Measurements from ENCODE around the gene KLRF1. TPM values are rescaled to one million over a fixed set of nuclear protein-coding genes. Genes with fewer than 3 reads are reported as not detected.
"Not testable (repeated sequence)": the region's sequence is repeated elsewhere in the genome, so short reads cannot be mapped to it uniquely, and the experiment has no call there.

The KLRF1 gene
- total and polyA plus RNA-seq, 7 donors, result 0.35 to 2.2 (median 1.6) TPM; not detected in 3

GRCh38 chr12:9872742-9873141 is 45.5 kb downstream of the KLRF1 start:
- Histone ChIP-seq H3K4me1 (no peaks in the 10 kb centered on the region), H3K27me3 (no peaks in the 10 kb centered on the region), H3K36me3 (no peaks in the 10 kb centered on the region), H3K4me3 (no peak overlapping the region), H3K27ac (no peak overlapping the region), H3K9me3 (no peaks in the 10 kb centered on the region)
- WGBS, 2 donors, result 81% methylated on average over 11 of the region's 11 CpGs
- TF ChIP-seq POLR2A (IDR thresholded peaks at IDR 0.05) (no peak), EP300 (IDR thresholded peaks at IDR 0.05) (no peak), POLR2AphosphoS5 (IDR thresholded peaks at IDR 0.05) (no peak), CTCF (IDR thresholded peaks at IDR 0.05) (no peak)
- intact Hi-C loops (cut with DNase I), result no loop called here
- DNase-seq, result no peak

DNA sequence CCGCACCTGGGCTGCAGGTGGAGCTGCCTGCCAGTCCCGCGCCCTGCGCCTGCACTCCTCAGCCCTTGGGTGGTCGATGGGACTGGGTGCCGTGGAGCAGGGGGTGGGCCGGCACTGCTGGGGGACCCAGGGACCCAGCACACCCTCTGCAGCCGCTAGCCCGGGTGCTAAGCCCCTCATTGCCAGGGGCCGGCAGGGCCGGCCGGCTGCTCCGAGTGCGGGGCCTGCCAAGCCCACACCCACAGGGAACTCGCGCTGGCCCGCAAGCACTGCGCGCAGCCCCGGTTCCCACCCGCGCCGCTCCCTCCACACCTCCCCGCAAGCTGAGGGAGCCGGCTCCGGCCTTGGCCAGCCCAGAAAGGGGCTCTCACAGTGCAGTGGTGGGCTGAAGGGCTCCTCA is 48.8 kb downstream of the KLRF1 start:
- 97% methylated on average over 26 of the region's 26 CpGs for WGBS, 2 donors
- intact Hi-C loops (cut with DNase I), result not testable (repeated sequence)

GRCh38 chr12:9880532-9881078 is 53.3 kb downstream of the KLRF1 start:
- no peak for DNase-seq
- Histone ChIP-seq H3K27ac (no peak overlapping the region), H3K36me3 (no peaks in the 10 kb centered on the region), H3K4me3 (no peak overlapping the region), H3K4me1 (no peaks in the 10 kb centered on the region), H3K27me3 (no peaks in the 10 kb centered on the region), H3K9me3 (no peaks in the 10 kb centered on the region)
- 74 to 85% methylated on average over 4 of the region's 4 CpGs for WGBS, 2 donors
- TF ChIP-seq POLR2AphosphoS5 (IDR thresholded peaks at IDR 0.05), result no peak
- TF ChIP-seq POLR2A (IDR thresholded peaks at IDR 0.05), result no peak
- no peak for TF ChIP-seq CTCF (IDR thresholded peaks at IDR 0.05)
- TF ChIP-seq EP300 (IDR thresholded peaks at IDR 0.05), result no peak
- intact Hi-C loops (cut with DNase I), result no loop called here

More for the DNA sequence above, 48.8 kb downstream of the KLRF1 start:
- not testable (repeated sequence) for H3K36me3 ChIP-seq, H3K4me1 ChIP-seq, H3K27me3 ChIP-seq, DNase-seq, H3K4me3 ChIP-seq, H3K27ac ChIP-seq, H3K9me3 ChIP-seq

DNA sequence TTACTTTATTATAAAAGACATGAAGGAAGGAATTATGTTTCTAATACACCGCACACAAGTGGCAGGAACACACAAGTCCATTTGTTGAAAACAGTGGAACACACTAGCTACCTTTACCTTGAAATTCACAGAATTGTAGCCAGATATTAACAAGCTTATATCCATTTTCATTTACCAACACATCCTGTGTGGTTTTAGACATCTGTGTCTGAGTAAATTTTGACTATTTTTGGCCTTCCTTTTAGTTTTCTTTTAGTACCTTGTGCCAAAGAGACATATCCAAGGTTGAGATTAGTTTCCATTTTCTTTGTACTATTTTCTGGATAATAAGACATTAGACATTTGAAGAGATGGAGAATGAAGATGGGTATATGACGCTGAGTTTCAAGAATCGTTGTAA is 54.0 kb downstream of the KLRF1 start, which contains the start of gene KLRF2:
TSS of gene KLRF2 (plus strand) at position 244 of the 400 bp plus-strand sequence. CDS start at position 351, 107 bp downstream.
- WGBS, 2 donors, result 89 to 95% methylated on average over 3 of the region's 3 CpGs
- no peaks in the 10 kb centered on the region for H3K27me3 ChIP-seq
- H3K27ac ChIP-seq, result no peak within 1 kb of the TSS
- intact Hi-C loops (cut with DNase I), result no loop called here
- no peak for TF ChIP-seq EP300 (IDR thresholded peaks at IDR 0.05)
- no peak for TF ChIP-seq CTCF (IDR thresholded peaks at IDR 0.05)
- no peak for TF ChIP-seq POLR2AphosphoS5 (IDR thresholded peaks at IDR 0.05)
- no peak for TF ChIP-seq POLR2A (IDR thresholded peaks at IDR 0.05)
- H3K36me3 ChIP-seq, result no peaks in the 10 kb centered on the region
- H3K4me1 ChIP-seq, result no peaks in the 10 kb centered on the region
- no peak within 1 kb of the TSS for H3K4me3 ChIP-seq
- no peaks in the 10 kb centered on the region for H3K9me3 ChIP-seq
- DNase-seq, result no peak

GRCh38 chr12:9881988-9882387 is 54.7 kb downstream of the KLRF1 start:
- no peak for TF ChIP-seq POLR2A (IDR thresholded peaks at IDR 0.05)
- TF ChIP-seq CTCF (IDR thresholded peaks at IDR 0.05), result no peak
- no peak for TF ChIP-seq EP300 (IDR thresholded peaks at IDR 0.05)
- TF ChIP-seq POLR2AphosphoS5 (IDR thresholded peaks at IDR 0.05), result no peak
- 87 to 94% methylated on average over 5 of the region's 5 CpGs for WGBS, 2 donors
- Histone ChIP-seq H3K27me3 (no peaks in the 10 kb centered on the region), H3K4me1 (no peaks in the 10 kb centered on the region), H3K9me3 (no peaks in the 10 kb centered on the region), H3K4me3 (no peak overlapping the region), H3K36me3 (no peaks in the 10 kb centered on the region), H3K27ac (no peak overlapping the region)
- DNase-seq, result no peak
- intact Hi-C loops (cut with DNase I), result no loop called here

All from sigmoid colon (tissue), 7 donors.